SK-N-SH (cell line): Measurements from ENCODE around the gene TPO. TPM values are rescaled to one million over a fixed set of nuclear protein-coding genes. Genes with fewer than 3 reads are reported as not detected.

Experiments
- CTCF ChIA-PET: fragments of 300-600, 350-600 bp; formaldehyde crosslinking; extraction: SDS; loops from one replicate; lab custom pipeline; 2021; lab: Yijun Ruan, JAX
- POLR2A ChIA-PET: fragments of 350-600 bp; sonication (Branson Sonifier 250); formaldehyde crosslinking; extraction: SDS; loops from one replicate; lab custom pipeline; 2020; ENCODE audit warnings: antibody characterized with exemption, inconsistent platforms; lab: Yijun Ruan, JAX
- DNase-seq: peaks from one replicate; pipeline ENCODE4 v3.0.0; 2012
- H2AFZ ChIP-seq: fragments of 200-600 bp; sonication (generic); 2 replicates; pipeline ENCODE4 v1.8.1; 2016; ENCODE audit warnings: antibody characterized with exemption, mild to moderate bottlenecking, low read depth
- H3F3A ChIP-seq: fragments of 200-600 bp; sonication (generic); replicated peaks from 2 replicates; pipeline ENCODE3; 2016; ENCODE audit warnings: antibody characterized with exemption, mild to moderate bottlenecking; ENCODE audit not compliant: insufficient read depth
- H3K27ac ChIP-seq, 2 experiments: fragments of 200-500 bp in 1 of 2; fragments of 200-600 bp in 1 of 2; sonication (Bioruptor generic) in 1 of 2; sonication (generic), shearing (Covaris generic) in 1 of 2; 2 replicates each; pipeline versions ENCODE4 v1.5.1 to v1.6.1; 2014 to 2016; ENCODE audit warnings: low read depth in 2 of 2, inconsistent platforms in 1 of 2, low read length in 1 of 2, mild to moderate bottlenecking in 1 of 2, mixed read lengths in 1 of 2
- H3K27me3 ChIP-seq: fragments of 200-600 bp; sonication (generic), shearing (Covaris generic); 2 replicates; pipeline ENCODE4 v1.6.1; 2016; ENCODE audit warnings: mixed run types; ENCODE audit not compliant: insufficient read depth
- H3K36me3 ChIP-seq, 2 experiments: fragments of 200-500 bp in 1 of 2; fragments of 200-600 bp in 1 of 2; sonication (Bioruptor generic) in 1 of 2; sonication (generic) in 1 of 2; replicated peaks in 1 of 2; 2 replicates each; pipeline versions ENCODE3 to v1.5.1; 2014 to 2016; ENCODE audit warnings: low read length in 1 of 2, mild to moderate bottlenecking in 1 of 2; ENCODE audit not compliant: insufficient read depth in 2 of 2, control insufficient read depth in 1 of 2
- H3K4me1 ChIP-seq, 2 experiments: fragments of 200-500 bp in 1 of 2; fragments of 200-600 bp in 1 of 2; sonication (Bioruptor generic) in 1 of 2; sonication (generic), shearing (Covaris generic) in 1 of 2; 2 replicates each; pipeline versions ENCODE4 v1.5.1 to v1.6.1; 2014 to 2016; ENCODE audit warnings: low read depth in 1 of 2, low read length in 1 of 2, mixed run types in 1 of 2; ENCODE audit not compliant: insufficient read depth in 2 of 2, control insufficient read depth in 1 of 2
- H3K4me2 ChIP-seq: fragments of 200-600 bp; sonication (generic), shearing (Covaris generic); 2 replicates; pipeline ENCODE4 v1.6.1; 2017; ENCODE audit warnings: mixed run types
- H3K4me3 ChIP-seq, 2 experiments: fragments of 200-500 bp in 1 of 2; fragments of 200-600 bp in 1 of 2; sonication (Bioruptor generic) in 1 of 2; sonication (generic), shearing (Covaris generic) in 1 of 2; 2 replicates each; pipeline versions ENCODE4 v1.5.1 to v1.8.1; 2014 to 2016; ENCODE audit warnings: low read depth in 2 of 2, inconsistent platforms in 1 of 2, low read length in 1 of 2, mild to moderate bottlenecking in 1 of 2, mixed read lengths in 1 of 2, moderate library complexity in 1 of 2
- H3K79me2 ChIP-seq: fragments of 200-600 bp; sonication (generic); 2 replicates; pipeline ENCODE4 v1.8.1; 2017; ENCODE audit warnings: mild to moderate bottlenecking; ENCODE audit not compliant: insufficient read depth
- H3K9ac ChIP-seq: fragments of 200-600 bp; sonication (generic); 2 replicates; pipeline ENCODE4 v1.6.1; 2017; ENCODE audit warnings: mixed run types
- H3K9me2 ChIP-seq: fragments of 200-600 bp; sonication (generic); 2 replicates; pipeline ENCODE4 v1.6.1; 2017; ENCODE audit warnings: mixed run types
- H3K9me3 ChIP-seq: fragments of 200-600 bp; sonication (generic); 2 replicates; pipeline ENCODE4 v1.6.1; 2017; ENCODE audit warnings: mixed run types, mild to moderate bottlenecking, moderate library complexity
- H4K20me1 ChIP-seq: fragments of 200-600 bp; sonication (generic); 2 replicates; pipeline ENCODE4 v1.6.1; 2017; ENCODE audit warnings: mild to moderate bottlenecking, mixed run types; ENCODE audit not compliant: insufficient read depth
- ELF1 ChIP-seq: IDR thresholded peaks from 2 replicates; pipeline ENCODE4 v1.4.0; 2012
- EZH2phosphoT487 ChIP-seq: fragments of 200-600 bp; sonication (generic); IDR thresholded peaks from 2 replicates; pipeline ENCODE4 v1.6.1; 2017; ENCODE audit warnings: low read depth, mixed run types, mild to moderate bottlenecking, antibody characterized with exemption, moderate library complexity, borderline replicate concordance
- FOSL2 ChIP-seq: IDR thresholded peaks from 2 replicates; pipeline ENCODE4 v1.4.0; 2012; ENCODE audit warnings: low read depth, mild to moderate bottlenecking, moderate library complexity, borderline replicate concordance
- FOXM1 ChIP-seq: IDR thresholded peaks from 2 replicates; pipeline ENCODE4 v1.4.0; 2012; ENCODE audit warnings: low read depth, mild to moderate bottlenecking
- GABPA ChIP-seq: IDR thresholded peaks from 2 replicates; pipeline ENCODE4 v1.4.0; 2012; ENCODE audit warnings: low read depth, mild to moderate bottlenecking
- GATA2 ChIP-seq: sonication (generic); formaldehyde crosslinking; IDR thresholded peaks from 2 replicates; pipeline ENCODE4 v1.5.0; 2020; ENCODE audit warnings: mild to moderate bottlenecking, missing genetic modification reagents
- IRF3 ChIP-seq: fragments of 150-350 bp; IDR thresholded peaks from 2 replicates; pipeline ENCODE4 v1.6.1; 2016; ENCODE audit warnings: mild to moderate bottlenecking, low read depth, low read length
- JUND ChIP-seq: IDR thresholded peaks from 2 replicates; pipeline ENCODE4 v1.4.0; 2012
- MXI1 ChIP-seq: IDR thresholded peaks from 2 replicates; pipeline ENCODE4 v1.6.1; 2012; ENCODE audit warnings: mild to moderate bottlenecking, low read depth, low read length, improper control_type of control experiment
- NFIC ChIP-seq: IDR thresholded peaks from 2 replicates; pipeline ENCODE4 v1.4.0; 2012; ENCODE audit warnings: borderline replicate concordance
- RCOR1 ChIP-seq: fragments of 150-350 bp; IDR thresholded peaks from 2 replicates; pipeline ENCODE4 v1.6.1; 2017; ENCODE audit warnings: antibody characterized with exemption, low read length
- RFX5 ChIP-seq: IDR thresholded peaks from 2 replicates; pipeline ENCODE4 v1.6.1; 2012; ENCODE audit warnings: mild to moderate bottlenecking, improper control_type of control experiment, low read length
- RXRA ChIP-seq: IDR thresholded peaks from 2 replicates; pipeline ENCODE4 v1.4.0; 2012; ENCODE audit warnings: low read depth, mild to moderate bottlenecking, borderline replicate concordance
- TAF1 ChIP-seq: IDR thresholded peaks from 2 replicates; pipeline ENCODE4 v1.6.1; 2012; ENCODE audit warnings: low read depth, mild to moderate bottlenecking, low read length, moderate library complexity, borderline replicate concordance
- TCF12 ChIP-seq: IDR thresholded peaks from 2 replicates; pipeline ENCODE4 v1.4.0; 2012
- TEAD4 ChIP-seq: IDR thresholded peaks from 2 replicates; pipeline ENCODE4 v1.4.0; 2012; ENCODE audit warnings: mild to moderate bottlenecking, borderline replicate concordance; ENCODE audit not compliant: insufficient read depth
- USF1 ChIP-seq: IDR thresholded peaks from 2 replicates; pipeline ENCODE4 v1.4.0; 2012; ENCODE audit warnings: low read depth, borderline replicate concordance
- WGBS: methylation state at CpG from one replicate; pipeline ENCODE4 v1.1.6; 2017; ENCODE audit warnings: low lambda C conversion rate; 5-methylcytosine and 5-hydroxymethylcytosine counted together
- polyA plus RNA-seq, 3 experiments: library from polyadenylated mRNA; depleted of rRNA; stranded (reverse); fragments of >200 nt; gene quantifications; 2 replicates each; pipeline ENCODE4 v1.2.3, GENCODE V29; 2012
- TF ChIP-seq, protein P1 (sequence below): IDR thresholded peaks from 2 replicates; pipeline ENCODE4; 2012
- TF ChIP-seq, protein P2 (sequence below): fragments of 200-600 bp; sonication (generic); IDR thresholded peaks from 2 replicates; pipeline ENCODE4 v1.6.1; 2017; ENCODE audit warnings: antibody characterized with exemption, mild to moderate bottlenecking, moderate library complexity

Gene TPO
- polyA plus RNA-seq, 1 of the 3 experiments (the other 2 are of a cell fraction), result not detected

- TF ChIP-seq GABPA, result no peak
Observed at GRCh38 chr2:1415501-1415900, 2.2 kb downstream of the TPO start (continued).

DNA sequence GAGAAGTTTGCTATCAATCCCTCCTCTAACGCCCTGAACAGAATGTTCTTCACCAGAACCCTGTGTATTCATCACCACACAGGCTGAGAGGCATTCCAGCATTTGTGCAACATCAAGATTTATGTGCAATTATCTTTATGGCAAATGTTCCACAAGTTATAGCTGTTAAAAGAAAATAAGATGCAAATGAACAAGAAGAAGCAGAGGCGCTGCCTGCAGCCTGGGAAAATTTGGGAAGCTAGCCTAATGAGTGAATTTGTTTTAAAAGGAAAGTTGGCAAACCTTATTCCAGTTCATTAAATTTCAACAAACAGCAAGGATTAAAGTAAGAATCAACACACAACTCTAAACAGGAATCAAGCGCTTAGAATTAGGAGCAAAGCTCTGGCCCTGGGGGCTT is 5.3 kb downstream of the TPO start:
- Histone ChIP-seq H3K36me3 (no peaks in the 10 kb centered on the region), H3K9me2 (no peaks in the 10 kb centered on the region), H3K79me2 (no peaks in the 10 kb centered on the region), H4K20me1 (no peaks in the 10 kb centered on the region), H3F3A (no peaks in the 10 kb centered on the region), H3K9me3 (peaks cover 10% of the 10 kb centered on the region; the same call in 1 of the 2 replicates), H3K9ac (no peak overlapping the region), H2AFZ (no peak overlapping the region), H3K4me2 (no peak overlapping the region), H3K27me3 (no peaks in the 10 kb centered on the region), H3K27ac (no peak overlapping the region), H3K4me3 (no peak overlapping the region), H3K4me1 (no peaks in the 10 kb centered on the region)
- POLR2A ChIA-PET, result no interaction called here
- no peak for TF ChIP-seq RXRA
- no peak for TF ChIP-seq GATA2 (CRISPR knock-in tag)
- no peak for TF ChIP-seq TEAD4
- no peak for TF ChIP-seq RCOR1
- no peak for TF ChIP-seq EZH2phosphoT487
- TF ChIP-seq, protein P1, sequence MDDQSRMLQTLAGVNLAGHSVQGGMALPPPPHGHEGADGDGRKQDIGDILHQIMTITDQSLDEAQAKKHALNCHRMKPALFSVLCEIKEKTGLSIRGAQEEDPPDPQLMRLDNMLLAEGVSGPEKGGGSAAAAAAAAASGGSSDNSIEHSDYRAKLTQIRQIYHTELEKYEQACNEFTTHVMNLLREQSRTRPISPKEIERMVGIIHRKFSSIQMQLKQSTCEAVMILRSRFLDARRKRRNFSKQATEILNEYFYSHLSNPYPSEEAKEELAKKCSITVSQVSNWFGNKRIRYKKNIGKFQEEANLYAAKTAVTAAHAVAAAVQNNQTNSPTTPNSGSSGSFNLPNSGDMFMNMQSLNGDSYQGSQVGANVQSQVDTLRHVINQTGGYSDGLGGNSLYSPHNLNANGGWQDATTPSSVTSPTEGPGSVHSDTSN, result no peak
- no peak for TF ChIP-seq USF1
- no peak for TF ChIP-seq ELF1
- no peak for TF ChIP-seq MXI1
- TF ChIP-seq IRF3, result no peak
- DNase-seq, result no peak
- CTCF ChIA-PET, result interaction anchor here (1.3 kb wide), 1 partner anchor 10 kb away, joined by 4 read pairs; no protein-coding TSS in a partner anchor
- WGBS, result 32% methylated on average over 3 of the region's 3 CpGs

- H3F3A ChIP-seq, result no peaks in the 10 kb centered on the region
- DNase-seq, result no peak
- H3K9ac ChIP-seq, result no peak overlapping the region
- no peaks in the 10 kb centered on the region for H4K20me1 ChIP-seq
- no peaks in the 10 kb centered on the region for H3K36me3 ChIP-seq
- TF ChIP-seq TCF12 (no peak), USF1 (no peak), FOXM1 (no peak), JUND (no peak), NFIC (no peak), FOSL2 (no peak), IRF3 (no peak), EZH2phosphoT487 (no peak), RFX5 (no peak), TAF1 (no peak)
- TF ChIP-seq, protein P2, sequence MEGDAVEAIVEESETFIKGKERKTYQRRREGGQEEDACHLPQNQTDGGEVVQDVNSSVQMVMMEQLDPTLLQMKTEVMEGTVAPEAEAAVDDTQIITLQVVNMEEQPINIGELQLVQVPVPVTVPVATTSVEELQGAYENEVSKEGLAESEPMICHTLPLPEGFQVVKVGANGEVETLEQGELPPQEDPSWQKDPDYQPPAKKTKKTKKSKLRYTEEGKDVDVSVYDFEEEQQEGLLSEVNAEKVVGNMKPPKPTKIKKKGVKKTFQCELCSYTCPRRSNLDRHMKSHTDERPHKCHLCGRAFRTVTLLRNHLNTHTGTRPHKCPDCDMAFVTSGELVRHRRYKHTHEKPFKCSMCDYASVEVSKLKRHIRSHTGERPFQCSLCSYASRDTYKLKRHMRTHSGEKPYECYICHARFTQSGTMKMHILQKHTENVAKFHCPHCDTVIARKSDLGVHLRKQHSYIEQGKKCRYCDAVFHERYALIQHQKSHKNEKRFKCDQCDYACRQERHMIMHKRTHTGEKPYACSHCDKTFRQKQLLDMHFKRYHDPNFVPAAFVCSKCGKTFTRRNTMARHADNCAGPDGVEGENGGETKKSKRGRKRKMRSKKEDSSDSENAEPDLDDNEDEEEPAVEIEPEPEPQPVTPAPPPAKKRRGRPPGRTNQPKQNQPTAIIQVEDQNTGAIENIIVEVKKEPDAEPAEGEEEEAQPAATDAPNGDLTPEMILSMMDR, result no peak
- peaks cover 9% of the 10 kb centered on the region; the same call in 1 of the 2 replicates for H3K9me3 ChIP-seq
- no peak overlapping the region for H3K27ac ChIP-seq
- H3K4me3 ChIP-seq, result no peak overlapping the region
- H3K27me3 ChIP-seq, result no peaks in the 10 kb centered on the region
- WGBS, result 48% methylated on average over 23 of the region's 23 CpGs
- no peak overlapping the region for H3K4me2 ChIP-seq
- H2AFZ ChIP-seq, result no peak overlapping the region
- H3K4me1 ChIP-seq, result no peaks in the 10 kb centered on the region
- ChIA-PET CTCF (interaction anchor here (1.4 kb wide), 1 partner anchor 13 kb away, joined by 4 read pairs; no protein-coding TSS in a partner anchor), POLR2A (interaction anchor here (0.6 kb wide), 1 partner anchor 9 kb away, joined by 3 read pairs; no protein-coding TSS in a partner anchor)
- no peaks in the 10 kb centered on the region for H3K9me2 ChIP-seq
- no peaks in the 10 kb centered on the region for H3K79me2 ChIP-seq
Observed at GRCh38 chr2:1420746-1421480, 7.7 kb downstream of the TPO start.
